Hypothalamus (tissue), 51 donors: Measurements from ENCODE around the gene TRUB1.
"Not testable (repeated sequence)": the region's sequence is repeated elsewhere in the genome, so short reads cannot be mapped to it uniquely, and the experiment has no call there.

Experiments
- DNase-seq, 51 donors: peaks; one replicate each; lab custom pipeline; 2025; lab: John Stamatoyannopoulos, UW

TRUB1 gene

DNA sequence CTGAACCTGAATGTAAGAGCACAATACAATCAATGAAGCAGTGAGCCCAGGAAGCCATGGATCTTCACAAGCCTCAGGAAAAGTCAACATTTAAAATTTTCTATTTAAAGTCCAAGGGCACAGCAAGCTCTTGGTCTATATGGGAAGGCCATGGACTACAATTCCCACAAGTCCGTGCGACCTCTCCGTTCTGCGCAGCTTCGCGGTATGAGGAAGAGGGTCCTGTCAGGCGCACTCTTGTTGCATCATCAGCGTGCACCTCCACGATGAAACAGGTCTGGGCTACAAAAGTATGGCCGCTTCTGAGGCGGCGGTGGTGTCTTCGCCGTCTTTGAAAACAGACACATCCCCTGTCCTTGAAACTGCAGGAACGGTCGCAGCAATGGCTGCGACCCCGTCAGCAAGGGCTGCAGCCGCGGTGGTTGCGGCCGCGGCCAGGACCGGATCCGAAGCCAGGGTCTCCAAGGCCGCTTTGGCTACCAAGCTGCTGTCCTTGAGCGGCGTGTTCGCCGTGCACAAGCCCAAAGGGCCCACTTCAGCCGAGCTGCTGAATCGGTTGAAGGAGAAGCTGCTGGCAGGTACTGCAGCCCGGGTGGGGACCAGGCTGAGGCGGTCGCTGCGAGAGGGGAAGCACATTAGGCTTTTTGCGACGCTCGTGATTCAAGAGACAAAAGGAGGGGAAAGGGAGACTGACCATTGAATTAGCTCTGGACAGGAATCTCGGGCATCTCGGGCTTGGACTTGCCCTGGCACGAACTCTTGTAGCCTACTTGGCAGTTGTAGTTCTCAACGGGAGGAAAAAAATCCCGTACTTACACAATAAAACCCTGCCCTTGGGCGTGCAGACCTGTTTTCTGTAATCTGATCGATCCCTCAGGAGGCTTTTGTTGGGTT is at the start of gene TRUB1:
Gene TRUB1, plus strand, starts transcription at position 234 of the 894 bp plus-strand sequence. Its CDS starts 59 bp downstream, at position 293.
- peak; percentile 52 to 97 (median 88) for DNase-seq

DNA sequence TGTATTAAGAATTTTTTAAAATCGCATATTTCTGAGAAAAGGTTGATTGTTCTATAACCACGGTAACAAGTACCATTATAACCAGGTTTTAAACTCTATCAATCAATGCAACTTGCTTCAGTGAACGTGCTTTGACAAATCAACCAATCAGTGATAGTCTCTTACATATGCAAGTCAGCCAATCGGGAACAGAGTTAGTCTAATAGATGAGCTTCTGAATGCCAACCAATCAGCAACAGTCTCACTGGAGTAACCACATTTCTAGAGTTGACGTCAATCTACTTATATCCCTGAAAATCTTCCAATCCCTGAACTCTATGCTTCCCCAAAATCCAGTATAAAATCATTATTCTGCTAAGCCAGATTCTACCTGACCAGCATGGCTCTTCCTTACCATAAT is 44.7 kb upstream of the TRUB1 start:
- DNase-seq = no peak

DNA sequence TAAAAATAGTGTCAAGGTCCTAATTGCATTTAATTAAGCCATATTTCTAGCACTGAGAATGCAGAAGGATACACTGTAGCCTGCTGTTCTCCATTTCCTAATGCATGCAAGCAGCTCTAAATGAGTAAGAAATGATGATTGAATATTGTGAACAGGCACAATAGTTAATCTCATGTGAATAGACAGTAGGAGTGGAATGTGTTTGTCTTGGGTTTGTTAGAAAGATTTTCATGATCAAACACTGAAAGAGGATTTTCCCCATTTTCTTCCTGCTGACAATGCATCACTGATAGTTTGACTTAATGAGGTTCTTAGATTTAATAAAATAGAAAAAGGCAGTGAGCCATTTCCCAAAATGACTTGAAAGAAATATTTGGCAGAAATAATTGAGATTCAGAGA is 43.1 kb upstream of the TRUB1 start:
- DNase-seq = no peak

DNA sequence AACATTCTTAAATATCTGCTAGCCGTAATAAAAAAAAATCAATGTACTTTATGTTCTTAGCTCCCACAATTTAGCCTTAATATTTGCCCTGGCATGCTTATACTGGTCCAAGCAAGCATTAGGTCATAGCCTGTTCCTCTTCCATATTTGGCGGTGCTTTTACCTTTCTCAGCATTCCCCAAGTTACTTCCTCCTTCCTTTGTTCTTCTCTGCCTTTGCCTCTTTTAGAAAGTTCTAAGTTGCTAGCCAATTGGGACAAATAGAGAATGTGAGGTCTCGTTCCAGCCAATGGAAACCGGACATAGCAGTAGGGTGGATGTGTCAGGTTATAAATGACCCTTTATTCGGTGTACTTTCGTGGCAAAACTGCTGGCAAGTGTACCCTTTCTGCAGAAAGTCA is 41.0 kb upstream of the TRUB1 start:
- not testable (repeated sequence) for DNase-seq

DNA sequence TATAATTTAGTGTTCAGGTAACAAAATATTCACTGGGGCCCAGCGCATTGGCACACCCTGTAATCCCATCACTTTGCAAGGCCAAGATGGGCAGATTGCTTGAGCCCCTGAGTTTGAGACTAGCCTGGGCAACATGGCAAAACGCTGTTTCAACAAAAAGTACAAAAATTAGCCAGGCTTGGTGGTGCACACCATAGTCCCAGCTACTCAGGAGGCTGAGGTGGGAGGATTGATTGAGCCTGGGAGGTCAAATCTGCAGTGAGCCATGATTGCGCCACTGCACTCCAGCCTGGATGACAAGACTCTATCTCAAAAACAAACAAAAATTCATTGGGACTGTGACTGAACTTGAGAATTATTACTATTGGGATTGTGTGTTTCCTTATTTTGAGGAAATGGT is 40.4 kb upstream of the TRUB1 start:
- DNase-seq = no peak

DNA sequence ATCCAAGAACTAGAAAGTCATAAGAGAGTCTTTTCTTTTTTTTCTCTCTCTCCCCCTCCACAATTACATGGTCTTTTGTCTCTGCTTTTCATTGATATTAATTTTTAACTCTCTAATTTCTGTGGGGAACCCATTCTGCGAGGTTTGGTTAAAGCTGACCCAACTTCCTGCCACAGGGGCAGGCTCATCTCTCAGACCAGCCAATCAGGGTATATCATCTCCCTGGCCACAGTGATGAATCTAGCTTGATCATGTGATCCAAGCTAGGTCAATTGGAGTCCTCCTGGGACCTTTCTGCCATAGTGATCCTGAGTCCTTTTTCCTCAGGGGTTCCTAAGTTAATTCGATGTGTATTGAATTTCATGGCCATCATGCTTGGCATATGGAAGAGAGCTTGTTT is 38.0 kb upstream of the TRUB1 start:
- DNase-seq = no peak

DNA sequence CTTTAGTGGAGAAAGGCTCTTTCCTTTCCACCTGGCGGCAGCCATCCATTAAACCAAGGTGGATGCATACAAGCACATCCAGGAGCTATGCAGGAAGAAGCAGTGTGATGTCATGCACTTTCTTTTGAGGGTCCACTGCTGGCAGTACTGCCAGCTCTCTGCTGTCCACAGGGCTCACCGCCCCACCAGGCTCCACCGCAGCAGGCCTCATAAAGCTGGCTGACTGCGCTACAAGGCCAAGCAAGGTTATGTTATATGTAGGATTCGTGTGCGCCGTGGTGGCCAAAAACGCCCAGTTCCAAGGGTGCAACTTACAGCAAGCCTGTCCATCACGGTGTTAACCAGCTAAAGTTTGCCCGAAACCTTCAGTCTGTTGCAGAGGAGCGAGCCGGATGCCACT is 37.3 kb upstream of the TRUB1 start:
- DNase-seq = no peak

DNA sequence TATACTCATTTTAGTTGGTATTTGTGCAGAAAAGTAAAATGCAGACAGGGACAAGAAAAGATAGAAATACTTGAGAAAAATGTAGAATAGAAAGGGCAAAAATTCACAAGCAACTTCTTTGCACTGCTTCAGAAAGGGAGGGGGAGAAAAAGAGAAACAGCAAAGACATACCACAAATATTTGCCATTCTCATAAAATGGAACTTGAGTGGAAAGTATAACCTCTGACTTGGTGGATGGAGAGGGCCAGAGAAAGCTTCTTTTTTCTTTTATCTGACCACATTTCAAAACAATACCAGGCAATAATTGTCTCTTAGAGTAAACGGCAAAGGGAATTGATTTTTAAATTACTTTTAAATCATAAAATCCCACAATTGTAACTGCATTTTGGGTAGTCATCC is 35.8 kb upstream of the TRUB1 start:
- DNase-seq = no peak

DNA sequence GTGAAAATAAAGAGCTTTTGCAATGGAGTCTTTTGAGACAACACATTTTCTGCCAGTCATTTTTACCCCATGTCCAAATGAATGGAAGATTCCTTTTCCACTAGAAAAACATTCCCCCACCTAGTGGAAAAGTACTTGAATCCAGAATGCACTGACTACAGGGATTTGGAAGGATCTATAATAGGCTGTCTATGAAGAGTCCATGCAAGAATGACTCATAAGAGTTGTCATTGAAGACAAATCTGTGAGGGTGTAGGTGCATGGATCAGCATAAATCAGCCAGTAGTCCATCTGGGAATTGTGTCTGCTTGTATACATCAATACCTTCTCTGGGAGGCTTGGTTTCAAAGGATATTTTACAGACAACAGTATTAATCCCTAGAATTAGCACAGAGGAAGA is 32.5 kb upstream of the TRUB1 start:
- DNase-seq = no peak

DNA sequence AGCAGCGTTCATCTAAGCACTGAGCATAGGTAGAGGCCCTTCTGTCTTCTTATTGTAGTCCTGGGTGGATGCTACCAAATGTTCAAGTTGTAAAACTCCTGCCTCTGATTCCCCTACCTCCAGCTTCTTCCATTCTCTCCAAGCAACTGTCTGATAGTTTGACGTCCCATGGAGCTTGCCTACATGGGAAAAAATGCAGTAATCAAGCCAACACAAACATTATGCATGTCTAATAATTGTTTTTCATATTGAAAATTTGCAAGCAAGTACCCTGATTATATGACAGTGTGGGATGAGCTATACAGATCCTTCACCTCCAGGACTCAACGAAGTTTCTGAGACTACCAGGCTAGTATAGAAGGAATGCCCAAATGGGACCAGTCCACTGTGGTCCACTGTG is 31.0 kb upstream of the TRUB1 start:
- DNase-seq = no peak

DNA sequence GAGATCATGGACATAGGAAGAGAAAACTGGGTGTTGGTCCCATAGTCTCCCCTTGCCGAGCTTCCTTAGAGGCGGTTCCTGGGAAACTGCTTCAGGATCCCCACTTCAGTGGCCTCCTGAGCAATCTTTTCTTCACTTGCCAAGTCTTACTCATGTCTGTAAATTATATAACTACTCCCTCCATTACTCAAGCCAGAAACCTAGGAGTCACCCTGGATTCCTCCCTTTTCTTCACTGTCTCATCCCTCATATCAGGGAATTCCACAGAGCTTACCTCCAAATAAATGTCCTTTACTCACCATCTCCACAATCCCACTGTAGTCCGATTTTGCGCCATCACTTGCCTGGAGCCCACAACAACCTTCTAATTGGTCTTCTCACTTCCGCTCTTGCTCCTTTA is 29.1 kb upstream of the TRUB1 start:
- DNase-seq = no peak

DNA sequence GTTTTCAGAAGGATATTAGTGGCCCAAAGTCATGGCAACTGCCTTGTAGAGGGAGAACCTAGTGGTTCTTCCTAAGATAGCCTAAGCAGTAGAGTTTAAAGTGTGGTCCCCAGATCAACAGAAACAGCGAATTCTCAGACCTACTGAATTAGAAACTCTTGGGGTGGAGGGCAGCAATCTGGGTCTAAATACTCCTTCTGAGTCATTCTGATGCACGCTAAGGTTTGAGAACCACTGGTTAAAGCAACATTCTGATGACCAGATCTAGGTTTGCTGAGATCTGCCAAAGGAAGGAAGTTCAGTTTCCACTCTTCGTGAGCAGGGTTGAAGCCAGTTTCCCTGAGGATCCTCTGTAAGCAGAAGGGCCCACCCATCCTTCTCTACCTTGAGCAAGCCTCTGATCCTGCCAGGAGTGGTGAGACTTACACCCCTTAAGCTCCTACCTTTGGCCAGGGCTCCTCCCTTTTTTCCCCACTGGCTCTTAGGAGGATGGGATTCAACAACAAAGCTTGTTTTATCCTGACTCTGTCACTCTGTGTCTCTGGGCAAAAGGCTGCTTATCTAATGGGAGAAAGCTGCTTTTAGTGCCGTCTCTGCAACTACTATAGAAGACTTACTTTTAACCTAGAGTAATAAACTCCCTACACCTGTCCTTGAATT is 26.8 kb upstream of the TRUB1 start:
- no peak for DNase-seq

DNA sequence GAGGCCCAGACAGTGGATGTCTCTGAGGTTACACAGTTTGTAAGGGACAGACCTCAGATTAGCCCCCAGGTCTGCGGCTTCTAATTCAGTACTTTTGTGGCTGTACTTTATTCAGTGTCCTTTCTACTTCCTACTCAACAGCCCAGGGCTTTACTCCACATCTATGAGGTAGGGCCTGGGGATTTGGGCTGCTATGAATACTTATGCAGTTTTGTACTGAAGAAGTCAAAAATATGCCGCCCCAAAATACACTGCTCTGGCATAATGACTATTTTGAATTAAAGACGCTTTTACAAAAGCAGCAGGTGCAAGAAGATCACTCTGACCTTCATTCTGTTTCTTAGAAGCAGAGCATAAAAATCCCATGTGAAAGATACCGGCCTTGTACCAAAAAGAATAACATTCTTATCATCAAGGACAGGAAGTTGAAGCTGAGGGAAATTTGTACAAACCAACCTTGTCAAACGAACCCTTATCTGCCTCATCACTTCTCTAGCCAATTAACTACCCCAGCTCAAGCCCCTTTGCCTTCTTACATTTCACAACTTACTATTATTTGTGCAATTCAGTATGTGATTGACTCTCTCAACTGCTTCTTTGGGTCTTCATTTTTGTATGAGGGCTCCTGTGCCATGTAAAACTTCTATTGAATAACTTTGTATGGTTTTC is 26.1 kb upstream of the TRUB1 start:
- DNase-seq = no peak

DNA sequence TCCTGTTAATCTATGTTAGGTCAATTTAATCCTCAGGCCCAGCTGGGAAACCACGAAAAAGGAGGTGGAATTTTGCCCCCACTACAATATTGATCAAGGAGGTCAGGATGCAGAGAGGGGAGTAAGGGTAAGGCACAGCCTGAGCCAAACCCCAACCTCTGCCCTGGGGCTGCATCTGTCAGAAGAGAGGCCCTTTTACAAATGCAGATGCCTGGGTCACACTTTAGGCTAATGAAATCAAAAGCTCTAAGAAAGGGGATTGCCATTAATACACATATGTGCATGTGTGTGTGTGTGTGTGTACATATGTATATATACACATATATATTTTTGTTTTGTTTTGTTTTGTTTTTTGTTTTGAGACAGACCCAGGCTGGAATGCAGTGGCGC is 25.5 kb upstream of the TRUB1 start:
- DNase-seq = no peak

DNA sequence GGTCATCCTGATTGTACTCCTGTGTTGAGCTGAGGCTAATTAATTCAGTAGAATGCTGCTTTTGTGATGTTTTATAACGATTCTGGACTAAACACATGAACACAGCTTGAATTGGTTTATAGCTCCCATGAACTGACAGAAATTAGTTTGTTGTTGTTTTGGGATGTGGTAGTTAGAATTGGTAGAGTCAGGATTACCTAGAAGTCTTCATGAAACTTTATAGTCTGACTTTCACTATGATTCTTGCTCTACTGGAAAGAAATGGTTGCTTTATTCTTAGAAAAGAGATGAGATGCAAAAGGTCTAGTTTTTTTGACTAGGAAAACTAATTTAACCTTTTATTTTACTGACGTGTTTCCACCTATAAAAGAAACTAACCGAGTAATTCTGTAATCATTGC is 23.4 kb upstream of the TRUB1 start:
- no peak for DNase-seq

DNA sequence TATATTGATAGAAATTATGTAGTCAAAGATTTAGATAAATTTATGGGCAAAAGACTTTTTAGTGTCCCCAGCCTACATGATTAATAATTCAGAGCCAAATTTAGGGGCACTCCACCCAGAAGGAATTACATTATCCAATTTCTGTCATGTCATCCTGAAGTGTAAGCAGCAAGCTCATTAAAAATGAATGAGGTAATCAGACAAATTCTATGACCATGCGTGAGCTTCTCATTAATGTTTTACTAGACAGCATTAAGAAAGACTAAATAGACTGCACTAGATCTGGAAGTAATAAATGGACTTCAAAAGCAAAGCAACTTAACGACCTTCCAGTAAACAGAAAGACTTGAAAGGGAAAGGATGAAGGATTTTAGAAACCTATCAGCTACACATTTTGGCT is 22.7 kb upstream of the TRUB1 start:
- no peak for DNase-seq

DNA sequence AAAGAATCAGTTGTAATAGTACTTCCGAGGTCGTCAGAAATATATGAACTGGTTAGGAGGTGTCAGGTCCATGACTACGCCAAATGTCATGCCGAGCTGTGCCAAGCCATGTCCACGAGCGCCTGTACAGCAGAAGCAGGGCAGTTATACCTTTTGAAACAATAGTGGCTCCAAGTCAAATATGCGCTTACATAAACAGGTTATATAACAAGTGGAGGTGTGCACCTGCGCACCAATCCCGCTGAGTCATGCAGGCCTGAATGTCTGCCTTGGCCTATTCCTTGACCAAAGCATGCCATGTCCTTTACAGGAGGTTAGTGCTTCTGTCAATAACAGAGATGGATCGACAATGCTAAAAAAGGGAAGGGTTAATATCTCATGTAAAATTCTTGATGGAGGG is 21.3 kb upstream of the TRUB1 start:
- DNase-seq = no peak

DNA sequence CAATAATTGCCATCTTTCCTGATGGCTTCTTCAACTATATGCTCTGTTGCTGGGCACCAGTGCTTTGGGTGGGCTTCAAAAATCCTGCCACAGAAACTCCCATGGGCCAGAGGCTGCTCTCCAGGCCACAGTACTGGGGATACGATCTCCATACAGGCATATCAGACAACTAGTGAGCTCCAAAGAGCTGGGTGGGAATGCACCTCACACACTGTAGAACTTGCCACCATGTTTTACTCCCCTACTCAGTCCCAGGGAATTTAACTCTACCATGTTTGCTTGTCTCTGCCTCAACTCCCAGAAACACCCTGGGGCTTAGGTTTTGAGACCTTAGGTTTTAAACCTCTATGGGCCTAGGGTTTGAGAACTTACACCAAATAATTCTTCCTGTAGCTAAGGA is 20.5 kb upstream of the TRUB1 start:
- DNase-seq = no peak

DNA sequence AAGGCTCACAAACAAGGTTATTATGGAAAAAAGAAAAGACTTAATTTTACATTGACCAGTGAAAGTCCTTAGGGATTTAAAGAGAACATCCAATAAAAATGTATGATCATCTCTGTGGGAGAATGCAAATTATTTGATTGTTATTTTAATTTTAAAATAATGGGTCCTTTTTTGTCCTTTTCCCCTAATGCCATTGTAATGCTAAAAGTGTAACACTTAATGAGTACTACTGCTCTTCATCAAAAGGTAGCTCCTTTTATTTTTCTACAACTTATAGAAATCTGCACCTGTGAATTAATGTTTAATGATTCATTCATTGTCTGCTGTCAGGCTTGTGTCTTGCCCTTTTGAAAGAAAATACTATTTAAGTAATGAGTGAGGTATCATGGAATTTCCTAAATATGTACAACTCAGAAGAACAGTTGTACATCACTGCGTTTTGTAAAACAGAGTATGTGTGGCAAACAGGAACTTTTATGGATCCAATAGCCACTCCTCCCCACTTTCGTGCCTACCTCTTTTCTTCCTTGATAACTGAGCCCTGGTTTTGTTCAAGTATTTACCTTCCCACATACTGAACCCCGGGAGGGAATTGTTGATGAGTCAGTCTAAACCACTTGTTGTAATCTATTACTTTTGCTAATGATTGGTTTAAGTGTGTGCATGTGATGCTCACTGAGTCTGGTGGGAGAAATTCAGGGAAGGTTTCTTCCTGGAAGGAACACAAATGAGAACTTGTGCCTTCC is 19.9 kb upstream of the TRUB1 start:
- no peak for DNase-seq

DNA sequence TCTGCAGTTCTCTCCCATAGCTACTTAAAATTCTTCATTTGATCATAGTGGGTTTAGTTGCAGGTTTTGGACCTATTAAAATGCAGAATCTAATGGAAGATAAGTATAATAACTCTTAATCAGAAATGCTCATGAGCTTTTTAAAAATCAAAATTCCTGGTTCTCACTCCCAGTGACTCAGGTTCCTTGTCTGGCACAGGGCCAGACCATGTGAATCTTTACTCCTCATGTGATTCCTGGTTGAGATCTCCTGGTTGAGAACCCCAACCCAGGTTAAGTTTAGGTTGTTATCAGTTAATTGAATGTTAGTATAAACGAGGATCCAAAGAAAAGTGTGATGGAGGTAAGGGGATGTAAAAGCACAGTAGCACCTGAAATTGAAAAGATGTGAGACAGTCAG is 17.5 kb upstream of the TRUB1 start:
- DNase-seq = no peak

DNA sequence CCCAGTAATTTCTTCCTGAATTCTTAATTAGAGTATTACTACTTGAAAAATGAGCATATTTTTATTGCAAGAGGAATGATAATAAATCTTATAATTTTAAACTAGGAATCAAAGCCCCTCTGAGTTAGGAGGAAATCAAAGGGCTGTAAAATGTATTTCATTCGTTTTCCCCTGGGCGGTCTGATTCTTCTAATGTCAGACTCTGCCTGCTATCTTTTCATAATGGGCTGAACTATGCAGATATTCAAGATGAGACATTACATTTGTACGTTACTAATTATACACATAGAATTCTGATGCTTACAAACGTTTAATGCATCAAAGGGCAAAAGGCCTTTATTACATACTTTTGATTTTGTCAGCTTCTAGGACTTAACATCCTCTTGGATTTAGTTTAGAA is 16.0 kb upstream of the TRUB1 start:
- no peak for DNase-seq
